Neuronal stem cell (in vitro differentiated cells): Measurements from ENCODE around the gene LPAR1.

ENCODE experiments used
- DNase-seq: peaks from one replicate; pipeline ENCODE4 v3.0.0-alpha.2; 2013; ENCODE audit warnings: low spot score
- H2AFZ ChIP-seq: one replicate; pipeline ENCODE4 v1.6.1; 2013; ENCODE audit warnings: mild to moderate bottlenecking, low read length, inconsistent platforms
- H2AK5ac ChIP-seq: 2 replicates; pipeline ENCODE4 v1.6.1; 2013; ENCODE audit warnings: low read depth, mild to moderate bottlenecking, inconsistent platforms, low read length, moderate library complexity, mixed read lengths
- H2BK120ac ChIP-seq: 2 replicates; pipeline ENCODE4 v1.6.1; 2013; ENCODE audit warnings: low read depth, mild to moderate bottlenecking, inconsistent platforms, low read length, moderate library complexity, mixed read lengths
- H2BK12ac ChIP-seq: one replicate; pipeline ENCODE4 v1.6.1; 2013; ENCODE audit warnings: low read length, inconsistent platforms
- H2BK15ac ChIP-seq: 2 replicates; pipeline ENCODE4 v1.6.1; 2013; ENCODE audit warnings: mild to moderate bottlenecking, low read length, inconsistent platforms, mixed read lengths
- H2BK5ac ChIP-seq: one replicate; pipeline ENCODE4 v1.6.1; 2013; ENCODE audit warnings: inconsistent platforms, mild to moderate bottlenecking, low read length, moderate library complexity
- H3K14ac ChIP-seq: one replicate; pipeline ENCODE4 v1.6.1; 2013; ENCODE audit warnings: low read length, inconsistent platforms
- H3K18ac ChIP-seq: 2 replicates; pipeline ENCODE4 v1.6.1; 2013; ENCODE audit warnings: low read length, inconsistent platforms
- H3K23ac ChIP-seq: 2 replicates; pipeline ENCODE4 v1.6.1; 2013; ENCODE audit warnings: low read depth, mild to moderate bottlenecking, mixed read lengths, low read length, inconsistent platforms; ENCODE audit not compliant: poor library complexity
- H3K27ac ChIP-seq: replicated peaks from 3 replicates; pipeline ENCODE4 v1.5.1; 2013; ENCODE audit warnings: low read length, inconsistent platforms
- H3K27me3 ChIP-seq, 3 experiments: 2 replicates each; pipeline ENCODE4 v1.6.1; 2013; ENCODE audit warnings: low read length in 3 of 3, mild to moderate bottlenecking in 2 of 3, inconsistent platforms in 1 of 3, low read depth in 1 of 3, mixed read lengths in 1 of 3, moderate library complexity in 1 of 3; ENCODE audit not compliant: control insufficient read depth in 3 of 3, insufficient read depth in 3 of 3
- H3K36me3 ChIP-seq, 2 donors: replicated peaks in 1 of 2; 2 replicates each; pipeline ENCODE4 v1.6.1; 2013; ENCODE audit warnings: low read length in 2 of 2; ENCODE audit not compliant: control insufficient read depth in 2 of 2, insufficient read depth in 2 of 2
- H3K4ac ChIP-seq: 2 replicates; pipeline ENCODE4 v1.6.1; 2013; ENCODE audit warnings: inconsistent platforms, mild to moderate bottlenecking, low read length, moderate library complexity
- H3K4me1 ChIP-seq, 2 donors: 1 replicate in 1 of 2; 2 replicates in 1 of 2; pipeline ENCODE4 v1.6.1; 2013; ENCODE audit warnings: low read length in 2 of 2, low read depth in 1 of 2; ENCODE audit not compliant: control insufficient read depth in 2 of 2, insufficient read depth in 1 of 2
- H3K4me2 ChIP-seq: one replicate; pipeline ENCODE4 v1.6.1; 2013; ENCODE audit warnings: mild to moderate bottlenecking, low read length, inconsistent platforms; ENCODE audit not compliant: insufficient read depth, poor library complexity, severe bottlenecking
- H3K4me3 ChIP-seq, 2 donors: 2 replicates each; pipeline ENCODE4 v1.5.1; 2013; ENCODE audit warnings: low read length in 2 of 2, mild to moderate bottlenecking in 2 of 2, inconsistent platforms in 1 of 2, moderate library complexity in 1 of 2
- H3K79me1 ChIP-seq: one replicate; pipeline ENCODE4 v1.6.1; 2013; ENCODE audit warnings: low read depth, mild to moderate bottlenecking, inconsistent platforms, low read length, moderate library complexity
- H3K9ac ChIP-seq: one replicate; pipeline ENCODE4 v1.6.1; 2013; ENCODE audit warnings: mild to moderate bottlenecking, low read depth, low read length, inconsistent platforms; ENCODE audit not compliant: poor library complexity
- H3K9me3 ChIP-seq, 2 donors: replicated peaks in 1 of 2; 2 replicates each; pipeline versions ENCODE3 to v1.6.1; 2013; ENCODE audit warnings: low read length in 2 of 2, mild to moderate bottlenecking in 2 of 2, inconsistent platforms in 1 of 2, low read depth in 1 of 2, mixed read lengths in 1 of 2, moderate library complexity in 1 of 2; ENCODE audit not compliant: control insufficient read depth in 2 of 2, insufficient read depth in 1 of 2
- H4K8ac ChIP-seq: one replicate; pipeline ENCODE4 v1.6.1; 2013; ENCODE audit warnings: low read depth, mild to moderate bottlenecking, inconsistent platforms, low read length, moderate library complexity
- H4K91ac ChIP-seq: one replicate; pipeline ENCODE4 v1.6.1; 2013; ENCODE audit warnings: low read length, low read depth, mild to moderate bottlenecking, inconsistent platforms; ENCODE audit not compliant: poor library complexity
- WGBS, 2 donors: extraction: QIAGEN DNeasy Blood & Tissue Kit; methylation state at CpG; one replicate each; pipeline ENCODE4 v1.1.7; 2013; ENCODE audit warnings: missing lambda C conversion rate in 2 of 2, mixed read lengths in 1 of 2; ENCODE audit not compliant: insufficient read length in 2 of 2, insufficient replicate concordance in 1 of 2; ENCODE audit errors: extremely low coverage in 2 of 2; 5-methylcytosine and 5-hydroxymethylcytosine counted together

Gene LPAR1

GRCh38 chr9:110950041-110950645 is 88.1 kb downstream of the LPAR1 start:
- Histone ChIP-seq H3K4ac (no peak overlapping the region), H2BK120ac (no peak overlapping the region), H2BK12ac (no peak overlapping the region), H2BK15ac (no peak overlapping the region), H3K4me2 (no peak overlapping the region), H3K4me3 (no peak overlapping the region), H3K9ac (no peak overlapping the region), H2AK5ac (no peak overlapping the region), H3K27ac (no peak overlapping the region), H4K8ac (no peak overlapping the region), H3K4me1 (peaks cover 1 to 3% of the 10 kb centered on the region in 2 donors), H3K18ac (no peak overlapping the region), H2BK5ac (no peak overlapping the region), H4K91ac (no peak overlapping the region), H3K9me3 (peaks cover 0 to 16% of the 10 kb centered on the region in 2 donors), H3K36me3 (peaks cover 0 to 7% of the 10 kb centered on the region in 2 donors), H2AFZ (no peak overlapping the region), H3K79me1 (peaks cover 4% of the 10 kb centered on the region), H3K23ac (no peak overlapping the region), H3K14ac (no peak overlapping the region), H3K27me3 (no peaks in the 10 kb centered on the region)
- DNase-seq: no peak
- WGBS, 2 donors: no CpG with 5 or more reads among the region's 4 CpGs

DNA sequence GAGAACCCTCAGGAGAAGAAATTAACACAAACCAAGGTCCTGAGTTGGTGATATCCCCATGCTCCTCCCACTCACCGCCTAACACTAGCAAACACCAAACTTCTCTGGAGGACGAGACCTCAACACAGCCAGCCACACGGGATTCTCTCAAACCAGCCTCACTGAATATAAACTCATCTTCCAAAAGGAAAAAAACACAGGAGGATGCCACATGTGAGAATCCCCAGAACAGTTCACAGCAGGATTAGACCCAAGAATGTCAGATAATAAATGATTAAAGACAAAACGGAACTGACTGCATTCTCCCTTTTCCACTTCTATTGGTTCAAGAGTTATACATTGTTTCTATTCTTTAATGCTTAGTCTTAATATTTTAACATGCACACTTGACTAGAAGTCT is 89.2 kb downstream of the LPAR1 start:
- no peak for DNase-seq
- Histone ChIP-seq H2BK5ac (no peak overlapping the region), H3K4me3 (no peak overlapping the region), H3K4me2 (no peak overlapping the region), H3K4me1 (peaks cover 1 to 3% of the 10 kb centered on the region in 2 donors), H4K8ac (no peak overlapping the region), H2BK120ac (no peak overlapping the region), H2BK12ac (no peak overlapping the region), H3K9ac (no peak overlapping the region), H3K36me3 (peaks cover 0 to 7% of the 10 kb centered on the region in 2 donors), H2AFZ (no peak overlapping the region), H3K27me3 (no peaks in the 10 kb centered on the region), H2BK15ac (no peak overlapping the region), H3K14ac (no peak overlapping the region), H3K79me1 (peaks cover 4% of the 10 kb centered on the region), H3K4ac (no peak overlapping the region), H3K9me3 (peaks cover 0 to 5% of the 10 kb centered on the region in 2 donors), H2AK5ac (no peak overlapping the region), H4K91ac (no peak overlapping the region), H3K23ac (no peak overlapping the region), H3K27ac (no peak overlapping the region), H3K18ac (no peak overlapping the region)
- WGBS, 2 donors: no CpG with 5 or more reads among the region's 4 CpGs

DNA sequence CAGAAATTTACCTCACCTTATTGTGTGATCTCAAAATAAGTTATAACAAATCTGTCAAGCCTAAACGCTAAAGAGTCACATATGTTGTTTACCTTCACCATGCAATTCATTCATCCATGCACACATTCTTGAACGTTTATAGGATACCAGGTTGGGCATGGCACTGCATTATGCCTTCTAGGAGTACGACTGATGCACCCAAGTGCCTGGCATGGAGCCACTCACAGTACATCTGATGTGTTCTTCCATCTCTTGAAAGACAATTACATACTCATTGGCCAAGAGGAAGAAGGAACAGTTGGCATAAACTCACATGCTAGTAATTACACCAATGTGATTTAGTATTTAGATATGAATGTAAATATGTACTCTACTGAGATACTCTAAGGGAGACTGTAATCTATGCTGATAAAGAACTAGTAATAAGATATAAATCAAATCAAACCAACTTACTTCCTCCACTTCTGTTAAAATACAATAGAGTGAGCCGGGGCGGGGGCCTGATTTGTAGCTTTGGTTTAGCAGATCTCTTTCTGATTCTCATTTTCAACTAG is 90.7 kb downstream of the LPAR1 start:
- H4K91ac ChIP-seq: no peak overlapping the region
- H3K4me1 ChIP-seq: peaks cover 1 to 3% of the 10 kb centered on the region in 2 donors
- H2BK15ac ChIP-seq: no peak overlapping the region
- no peak overlapping the region for H4K8ac ChIP-seq
- no peak overlapping the region for H2AK5ac ChIP-seq
- no peak overlapping the region for H2BK120ac ChIP-seq
- no peak overlapping the region for H3K4me3 ChIP-seq
- H3K36me3 ChIP-seq: peaks cover 0 to 10% of the 10 kb centered on the region in 2 donors
- H2AFZ ChIP-seq: no peak overlapping the region
- H3K14ac ChIP-seq: no peak overlapping the region
- H3K27me3 ChIP-seq: no peaks in the 10 kb centered on the region
- H3K18ac ChIP-seq: no peak overlapping the region
- H3K27ac ChIP-seq: no peak overlapping the region
- H3K4ac ChIP-seq: no peak overlapping the region
- no peak overlapping the region for H3K4me2 ChIP-seq
- no peak overlapping the region for H2BK12ac ChIP-seq
- no peak overlapping the region for H3K9ac ChIP-seq
- H3K79me1 ChIP-seq: no peaks in the 10 kb centered on the region
- H2BK5ac ChIP-seq: no peak overlapping the region
- H3K23ac ChIP-seq: no peak overlapping the region
- no peak for DNase-seq
- no peaks in the 10 kb centered on the region for H3K9me3 ChIP-seq
- WGBS, 2 donors: no CpG with 5 or more reads among the region's 5 CpGs

GRCh38 chr9:110942522-110942921 is 95.7 kb downstream of the LPAR1 start:
- no peak for DNase-seq
- WGBS, 2 donors: no CpG with 5 or more reads among the region's 1 CpG
- no peak overlapping the region for H3K4ac ChIP-seq
- H3K18ac ChIP-seq: no peak overlapping the region
- H3K23ac ChIP-seq: no peak overlapping the region
- no peak overlapping the region for H4K8ac ChIP-seq
- no peak overlapping the region for H2BK120ac ChIP-seq
- H3K4me1 ChIP-seq: no peaks in the 10 kb centered on the region
- H4K91ac ChIP-seq: no peak overlapping the region
- no peaks in the 10 kb centered on the region for H3K79me1 ChIP-seq
- H3K14ac ChIP-seq: no peak overlapping the region
- H3K27ac ChIP-seq: no peak overlapping the region
- H2BK5ac ChIP-seq: no peak overlapping the region
- H3K4me3 ChIP-seq: no peak overlapping the region
- no peak overlapping the region for H2AK5ac ChIP-seq
- H2BK15ac ChIP-seq: no peak overlapping the region
- H2BK12ac ChIP-seq: no peak overlapping the region
- H2AFZ ChIP-seq: no peak overlapping the region
- H3K36me3 ChIP-seq: peaks cover 4 to 57% of the 10 kb centered on the region in 2 donors
- H3K27me3 ChIP-seq: no peaks in the 10 kb centered on the region
- no peak overlapping the region for H3K9ac ChIP-seq
- H3K4me2 ChIP-seq: no peak overlapping the region
- peaks cover 2 to 30% of the 10 kb centered on the region in 2 donors for H3K9me3 ChIP-seq
